AML-193 (cell line): ENCODE measurements around the gene ME2.
A peak's percentile ranks its signal among the peaks of the same experiment; 100 is the strongest.
"Not testable (repeated sequence)": the region's sequence is repeated elsewhere in the genome, so short reads cannot be mapped to it uniquely, and the experiment has no call there.

Source experiments
- DNase-seq, 2 experiments: peaks; one replicate each; lab custom pipeline; 2025; lab: John Stamatoyannopoulos, UW

ME2 gene

DNA sequence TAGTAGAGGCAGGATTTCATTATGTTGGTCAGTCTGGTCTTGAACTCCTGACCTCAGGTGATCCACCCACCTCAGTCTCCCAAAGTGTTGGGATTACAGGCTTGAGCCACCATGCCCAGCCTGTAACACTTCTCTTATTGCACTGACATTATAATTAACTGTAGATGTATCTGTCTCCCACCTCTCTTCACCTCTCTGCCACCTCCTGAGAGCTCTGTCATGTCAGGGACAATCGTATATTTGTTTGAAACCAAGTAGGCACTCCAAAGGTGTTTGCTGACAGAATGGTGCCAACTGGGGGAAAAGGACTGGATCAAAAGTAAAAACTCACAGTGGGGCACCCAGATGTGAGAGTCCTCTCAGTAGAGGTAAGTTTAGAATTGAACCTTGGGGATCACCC, 17.3 kb upstream of the ME2 start:
- DNase-seq = no peak

DNA sequence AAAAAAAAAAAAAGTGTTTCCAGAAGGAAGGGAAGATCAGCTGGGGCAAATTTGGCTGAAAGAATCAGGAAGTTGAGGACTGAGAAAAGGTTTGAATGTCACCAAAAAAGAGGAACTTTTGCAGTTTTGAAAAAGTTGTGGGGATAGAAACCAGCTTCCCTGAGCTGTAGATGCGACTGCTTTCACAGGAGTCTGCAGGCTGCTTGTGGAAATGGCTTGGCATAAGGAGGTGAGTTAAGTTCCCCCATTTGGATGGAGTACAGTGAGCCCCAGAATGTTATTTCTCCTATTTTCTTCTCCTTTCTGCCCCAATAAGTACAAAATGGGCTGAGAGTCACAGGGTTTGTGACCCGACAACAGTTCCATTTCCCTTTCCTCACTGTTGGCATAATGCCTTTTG, 16.5 kb upstream of the ME2 start:
- DNase-seq = peak; percentile 70 to 73

DNA sequence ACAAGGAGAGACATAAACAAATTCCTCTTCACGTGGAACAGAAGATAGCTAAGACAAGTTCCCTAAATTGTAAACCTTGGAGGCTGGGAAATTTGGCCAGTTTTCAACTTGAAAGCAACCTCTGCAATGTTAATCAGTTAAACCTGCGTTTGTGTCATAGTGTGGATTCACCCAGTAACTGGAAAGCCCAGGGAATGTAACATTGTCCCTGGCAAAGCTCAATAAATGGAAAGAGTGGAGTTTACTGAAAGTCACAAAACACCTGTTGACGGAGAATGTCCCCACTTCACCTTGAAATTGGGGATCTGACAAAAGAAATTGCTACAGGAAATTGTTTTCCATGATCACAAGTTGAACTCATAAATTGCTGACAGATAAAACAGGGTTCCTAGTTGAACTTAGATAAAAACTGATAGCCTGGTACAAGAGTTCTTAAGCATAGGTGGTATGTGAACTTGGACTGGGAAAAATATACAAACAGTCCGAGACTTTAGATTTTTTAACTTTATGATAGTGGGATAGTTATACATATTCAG, 15.0 kb upstream of the ME2 start:
- DNase-seq = no peak

DNA sequence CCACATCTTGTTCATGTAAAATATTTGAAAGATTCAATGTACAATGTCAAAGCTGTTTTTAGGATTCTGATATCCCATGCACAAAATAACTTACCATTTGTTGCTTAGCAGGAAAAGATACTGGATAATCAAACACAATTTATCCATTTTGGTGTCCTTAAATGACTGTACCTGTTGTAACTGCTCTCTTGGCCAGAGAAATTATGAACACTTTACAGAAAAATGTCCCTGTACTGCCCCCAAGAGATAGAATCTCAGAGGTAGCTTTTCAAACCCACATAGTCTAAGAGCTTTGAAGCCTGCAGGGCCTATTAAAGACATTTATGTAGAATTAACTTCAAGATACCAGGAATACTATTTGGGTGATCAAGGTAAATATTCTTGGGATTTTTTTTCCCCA, 12.2 kb upstream of the ME2 start:
- peak; percentile 10 to 28 for DNase-seq

DNA sequence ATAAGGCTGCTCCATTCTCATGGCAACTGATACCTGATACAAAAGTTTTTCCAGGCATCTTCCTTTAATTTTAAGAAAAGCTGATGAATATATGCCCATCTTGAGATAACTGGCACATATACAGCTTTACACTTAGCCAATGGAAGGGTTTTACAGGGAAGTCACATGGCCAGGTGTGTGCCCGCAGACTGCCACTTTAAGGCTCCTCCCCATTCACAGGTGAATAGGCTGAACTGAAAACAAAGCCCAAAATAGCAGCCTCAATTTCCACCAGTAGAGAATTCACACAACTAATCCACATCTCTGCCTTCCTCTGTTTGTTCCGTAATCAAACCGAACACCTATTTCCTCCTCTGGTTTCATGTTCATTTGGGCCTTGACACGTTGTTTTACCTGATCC, 9.8 kb upstream of the ME2 start:
- DNase-seq = no peak

DNA sequence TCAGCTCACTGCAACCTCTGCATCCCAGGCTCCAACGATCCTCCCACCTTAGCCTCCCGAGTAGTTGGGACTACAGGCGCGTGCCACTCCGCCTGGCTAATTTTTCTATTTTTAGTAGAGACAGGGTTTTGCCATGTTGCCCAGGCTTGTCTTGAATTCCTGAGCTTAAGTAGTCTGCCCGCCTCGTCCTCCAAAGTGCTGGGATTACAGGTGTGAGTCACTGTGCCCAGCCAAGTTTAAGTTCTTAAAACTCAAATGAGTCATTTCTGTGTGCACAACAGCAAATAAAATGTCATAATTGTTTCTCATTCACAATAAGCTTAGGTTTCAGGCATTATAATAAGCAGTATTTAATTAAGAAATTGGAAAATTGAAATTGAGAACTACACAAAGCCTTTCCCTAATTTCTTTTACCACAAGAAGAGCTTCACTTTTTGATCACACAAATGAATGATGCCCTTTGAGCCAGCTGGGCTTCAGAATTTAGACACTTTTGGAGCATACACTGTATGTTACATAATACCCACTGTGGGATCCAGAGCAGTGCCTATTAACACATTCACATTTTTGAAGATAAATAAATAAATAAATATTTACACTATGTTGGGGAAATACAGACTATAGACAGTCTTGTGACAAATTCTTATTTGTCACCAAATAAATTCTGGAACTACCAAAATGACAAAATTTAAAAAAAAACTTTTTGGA, 8.6 kb upstream of the ME2 start:
- DNase-seq = no peak

DNA sequence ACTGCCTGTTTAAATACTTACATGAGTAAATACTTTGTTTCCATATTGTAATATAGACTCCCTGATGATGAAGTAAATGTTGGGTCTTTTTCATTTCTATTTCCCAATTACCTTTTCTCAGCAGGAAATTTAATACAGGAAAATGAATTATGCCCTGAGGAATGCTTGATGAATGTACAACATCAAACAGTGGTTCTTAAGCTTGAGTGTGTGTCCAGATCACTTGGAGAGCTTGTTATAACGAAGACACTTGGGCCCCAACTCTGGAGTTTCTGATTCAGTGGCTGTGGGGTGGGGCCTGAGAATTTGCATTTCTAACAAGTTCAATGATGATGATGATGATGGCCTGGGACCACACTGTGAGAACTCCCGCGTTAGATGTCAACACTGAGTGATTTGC, 7.1 kb upstream of the ME2 start:
- no peak for DNase-seq

DNA sequence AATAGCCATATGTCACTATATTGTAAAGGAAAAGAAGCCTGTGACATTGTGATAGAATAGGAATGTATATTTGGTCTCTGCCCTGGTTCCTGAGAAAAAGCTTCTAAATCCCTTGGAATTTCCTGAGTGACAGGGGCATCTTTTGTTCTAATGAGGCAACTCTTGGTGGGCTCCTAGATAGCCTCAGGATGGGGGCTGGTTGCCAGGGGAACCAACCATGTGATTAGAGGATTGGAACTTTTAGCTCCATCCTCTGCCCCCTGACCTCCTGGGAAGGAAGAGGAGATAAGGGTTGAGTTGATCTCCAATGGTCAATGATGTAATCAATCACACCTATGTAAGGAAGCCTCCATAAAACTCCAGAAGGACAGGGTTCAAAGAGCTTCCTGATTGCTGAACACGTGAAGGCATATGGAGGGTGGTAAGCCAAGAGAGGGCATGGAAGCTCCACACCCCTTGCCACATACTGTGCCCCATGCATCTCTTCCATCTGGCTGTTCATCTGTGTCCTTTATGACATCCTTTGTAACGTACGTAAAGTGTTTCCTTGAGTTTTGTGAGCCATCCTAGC, 2.9 kb upstream of the ME2 start:
- no peak for DNase-seq

DNA sequence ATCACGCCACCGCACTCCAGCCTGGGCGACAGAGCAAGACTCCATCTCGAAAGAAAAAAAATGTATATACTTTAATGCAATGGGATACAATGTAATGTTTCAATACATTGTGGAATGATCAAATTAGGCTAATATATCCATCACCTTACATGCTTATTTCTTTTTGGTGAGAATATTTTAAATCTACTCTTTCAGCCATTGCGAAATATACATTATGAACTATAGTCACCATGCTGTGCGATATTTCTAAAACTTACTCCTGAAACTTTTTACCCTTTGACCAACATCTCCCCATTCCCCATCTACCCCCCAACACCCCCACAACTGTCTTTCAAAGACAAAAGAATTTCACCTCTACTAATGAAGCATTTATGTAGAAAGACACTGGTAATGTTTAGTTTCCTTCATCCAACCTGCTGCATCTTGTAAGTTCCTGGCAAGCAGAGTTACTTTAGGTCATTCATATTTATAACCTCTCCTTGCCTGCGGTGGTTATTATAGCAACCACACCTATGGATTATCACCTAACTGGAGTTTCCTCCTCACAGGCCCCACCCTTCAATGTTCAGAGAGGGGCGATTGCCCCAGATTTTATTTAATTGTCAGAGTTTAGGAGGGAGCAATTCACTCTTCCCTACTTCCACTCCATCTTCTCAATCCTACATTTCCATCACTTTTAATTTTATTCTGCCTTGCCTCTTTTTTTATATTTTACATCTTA, 1.2 kb upstream of the ME2 start:
- peak; percentile 17 to 43 for DNase-seq

DNA sequence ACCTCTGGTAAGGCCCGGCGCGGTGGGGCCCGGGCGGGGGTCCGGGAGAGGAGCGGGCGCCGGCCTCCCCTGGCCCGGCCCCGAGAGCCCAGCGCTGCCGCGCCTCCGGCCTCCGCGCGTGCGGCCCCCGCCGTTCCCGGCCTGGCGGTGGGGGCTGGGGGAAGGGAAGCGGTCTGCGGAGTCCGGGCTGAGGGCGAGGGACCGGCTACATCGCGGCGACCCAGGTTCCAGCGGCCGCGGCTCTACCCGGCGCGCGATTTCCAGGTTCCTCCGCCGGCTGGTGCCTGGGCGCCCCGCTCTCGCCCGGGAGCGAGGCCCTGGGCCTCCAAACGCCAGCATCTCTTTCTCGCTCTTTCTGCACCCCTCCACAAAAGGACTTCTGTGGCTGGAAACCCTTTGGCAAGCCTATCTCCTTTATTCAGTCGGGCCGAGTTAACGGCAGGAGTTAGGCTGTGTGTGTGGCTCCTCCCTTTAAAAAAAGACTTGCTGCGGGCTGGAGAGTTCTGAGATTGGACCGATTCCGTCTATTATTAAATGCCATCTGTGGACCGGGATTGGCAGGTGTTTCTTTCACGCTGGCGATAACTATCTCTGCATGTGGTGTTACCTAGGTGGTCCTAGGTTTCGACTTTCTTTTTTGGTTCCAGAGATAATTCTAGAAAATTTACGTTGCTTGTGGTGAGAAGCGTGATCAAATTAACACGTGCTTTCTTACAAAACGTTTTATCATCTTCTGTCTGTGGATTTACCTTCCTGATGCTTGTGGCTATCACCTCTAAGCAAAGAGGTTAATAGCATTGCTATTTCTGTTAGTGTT, 592 bp downstream of the ME2 start:
- peak in 1 of 2 experiments; percentile 17 for DNase-seq

DNA sequence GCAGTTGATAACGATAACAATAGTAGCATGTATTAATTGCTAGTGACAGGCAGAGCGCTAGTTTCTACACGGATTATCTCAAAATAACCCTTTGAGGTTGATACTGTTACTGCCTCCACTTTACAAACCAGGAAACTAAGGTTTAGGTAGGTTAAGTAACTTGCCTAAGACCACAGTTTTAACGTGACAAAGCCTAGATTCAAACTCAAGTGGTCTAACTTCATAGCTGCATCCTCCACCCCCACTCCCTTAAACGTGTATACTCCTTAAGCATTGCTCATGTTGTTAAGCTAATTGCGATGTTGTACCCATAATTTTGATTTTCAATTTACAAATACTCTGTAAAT, 1.2 kb downstream of the ME2 start:
- no peak for DNase-seq

DNA sequence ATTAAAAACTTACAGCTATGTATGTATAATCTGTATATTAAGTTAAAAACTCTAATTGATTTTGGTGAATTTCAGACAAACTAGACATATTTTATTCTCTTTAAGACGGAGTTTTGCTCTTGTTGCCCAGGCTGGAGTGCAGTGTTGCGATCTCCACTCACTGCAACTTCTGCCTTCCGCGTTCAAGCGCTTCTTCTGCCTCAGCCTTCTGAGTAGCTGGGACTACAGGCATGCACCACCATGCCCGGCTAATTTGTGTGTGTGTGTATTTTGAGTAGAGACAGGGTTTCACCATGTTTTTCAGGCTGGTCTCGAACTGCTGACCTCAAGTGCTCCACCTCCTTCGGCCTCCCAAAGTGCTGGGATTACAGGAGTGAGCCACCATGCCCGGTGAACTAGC, 2.0 kb downstream of the ME2 start:
- DNase-seq = not testable (repeated sequence)

DNA sequence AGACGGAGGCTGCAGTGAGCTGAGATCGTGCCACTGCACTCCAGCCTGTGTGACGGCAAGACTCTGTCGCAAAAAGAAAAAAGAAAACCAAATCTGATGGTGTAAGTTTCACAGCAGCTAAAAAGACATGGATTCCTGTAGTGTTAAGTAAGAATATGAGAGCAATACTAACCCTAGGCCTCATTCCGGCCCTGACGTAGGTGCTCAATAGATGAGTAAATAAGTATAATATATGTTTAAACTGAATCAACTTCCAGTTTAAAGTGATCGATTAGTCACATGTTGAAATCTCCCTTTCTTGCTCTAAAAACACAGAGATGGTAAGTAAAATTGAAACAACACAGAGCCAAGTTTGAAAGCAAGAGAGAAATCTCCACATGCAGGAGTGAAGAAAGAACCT, 8.0 kb downstream of the ME2 start:
- DNase-seq = no peak

DNA sequence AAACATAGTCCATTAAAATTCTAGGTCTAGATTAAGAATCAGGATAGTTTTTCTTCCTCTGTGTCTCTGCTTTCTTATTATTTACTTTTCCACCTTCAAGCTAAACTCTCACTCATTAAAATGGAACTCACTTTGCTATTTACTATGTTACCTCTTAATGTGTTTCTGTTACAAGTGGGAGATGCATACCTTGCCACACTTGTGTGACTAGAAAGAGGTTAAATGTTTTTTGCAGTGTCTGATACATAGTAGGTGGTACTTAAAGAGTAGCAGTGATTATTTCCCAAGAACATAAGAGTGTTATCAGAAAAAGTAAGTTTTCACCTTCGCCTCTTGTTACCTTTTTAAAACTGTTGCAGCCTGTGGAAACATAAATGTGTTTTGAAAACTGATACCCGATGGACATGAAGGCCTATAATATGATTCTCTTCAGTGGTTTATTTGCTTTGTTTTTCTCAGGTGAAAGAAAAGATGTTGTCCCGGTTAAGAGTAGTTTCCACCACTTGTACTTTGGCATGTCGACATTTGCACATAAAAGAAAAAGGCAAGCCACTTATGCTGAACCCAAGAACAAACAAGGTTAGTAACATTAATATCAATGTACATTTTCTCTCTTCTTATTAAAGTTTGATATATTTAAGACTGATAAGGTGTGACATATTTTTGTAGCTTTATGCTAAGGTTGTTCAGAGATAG, 16.6 kb downstream of the ME2 start:
- DNase-seq = no peak

DNA sequence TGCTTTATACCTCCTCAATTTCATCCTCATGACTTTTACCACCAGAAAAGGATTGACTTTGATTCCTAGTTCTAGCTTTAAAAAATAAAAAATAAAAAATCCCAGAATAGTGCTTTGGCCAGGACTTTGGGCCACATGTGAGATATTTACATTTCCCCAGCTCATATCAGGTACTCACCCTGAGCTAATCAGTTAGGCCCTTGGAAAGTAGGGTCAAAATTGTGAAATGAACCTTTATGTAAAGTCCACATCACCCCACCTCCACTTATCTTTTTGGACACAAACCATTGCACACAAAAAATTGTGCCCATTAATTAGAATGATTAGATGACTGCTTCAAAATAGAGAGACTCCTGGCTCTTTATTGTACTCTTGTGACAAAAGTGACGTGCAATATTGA, 17.2 kb downstream of the ME2 start:
- no peak for DNase-seq

DNA sequence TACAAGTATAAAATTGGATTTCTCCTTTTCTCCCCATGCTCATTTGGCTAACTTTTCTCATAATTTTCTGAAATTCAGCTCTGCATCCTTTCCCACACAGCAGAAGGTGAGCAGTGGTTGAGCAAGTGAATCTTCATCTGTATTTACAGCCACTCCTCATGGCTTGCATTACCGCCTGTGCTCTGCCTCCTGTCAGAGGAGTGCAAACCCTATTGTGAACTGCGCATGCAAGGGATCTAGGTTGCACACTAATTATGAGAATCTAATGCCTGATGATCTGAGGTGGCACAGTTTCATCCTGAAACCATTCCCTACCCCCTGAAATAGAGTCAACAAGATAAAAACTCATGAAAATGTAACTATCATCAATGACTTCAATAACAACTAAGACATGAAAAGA, 20.0 kb downstream of the ME2 start:
- DNase-seq = no peak

DNA sequence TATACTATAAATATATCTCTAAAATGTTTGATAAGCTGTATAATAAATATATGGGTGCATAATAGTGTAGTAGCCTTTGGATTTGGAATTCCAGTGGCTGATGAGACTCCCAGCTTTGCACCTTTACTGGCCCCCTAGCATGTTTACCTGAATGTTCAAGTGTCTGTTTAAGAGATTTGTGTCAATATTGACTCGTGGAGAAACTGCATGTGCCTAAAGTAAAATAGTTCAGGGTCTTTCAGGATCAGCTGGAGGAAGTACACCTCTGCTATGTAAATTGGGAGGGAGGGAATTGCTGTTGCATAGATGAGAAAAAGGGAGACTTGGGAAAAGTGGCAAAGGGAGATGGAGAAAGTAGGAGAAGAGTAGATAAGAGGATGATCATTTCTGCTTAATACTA, 23.9 kb downstream of the ME2 start:
- DNase-seq = no peak

DNA sequence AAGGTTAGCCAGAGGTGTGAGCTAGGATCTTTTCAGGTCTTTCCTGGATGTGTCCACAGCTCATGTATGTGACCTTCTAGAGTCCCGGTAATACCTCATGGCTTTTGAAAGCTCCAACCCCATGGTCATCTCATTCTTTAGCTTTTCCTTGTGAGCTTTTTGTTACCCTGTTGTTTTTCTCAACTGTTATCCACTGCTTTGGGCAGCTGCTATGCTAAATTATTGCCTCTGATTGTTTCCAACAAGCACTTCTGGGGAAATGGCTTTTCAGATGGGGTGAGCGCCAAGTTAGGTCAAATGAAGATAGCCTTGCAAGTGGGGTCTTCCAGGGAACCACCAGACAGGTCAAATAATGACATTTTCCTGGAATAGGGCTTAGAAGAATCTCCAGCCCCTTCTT, 27.9 kb downstream of the ME2 start:
- no peak for DNase-seq

DNA sequence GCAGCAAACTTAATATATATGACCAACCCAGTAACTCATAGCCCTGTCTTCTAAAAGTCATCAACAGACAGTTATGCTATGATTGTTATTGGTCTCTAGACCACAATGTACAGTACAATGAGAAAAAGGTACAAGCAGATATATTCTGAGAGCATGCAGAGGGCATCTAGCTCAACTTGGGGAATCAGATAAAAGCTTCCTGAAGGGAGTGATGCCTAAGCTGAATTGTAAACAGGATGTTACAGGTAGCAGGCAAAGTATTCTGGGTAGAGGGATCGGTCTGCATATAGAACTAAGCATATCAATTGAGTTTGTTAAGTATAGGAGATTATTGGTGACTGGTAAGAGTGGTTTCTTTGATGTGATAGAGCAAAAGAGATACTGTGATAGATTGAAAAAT, 30.3 kb downstream of the ME2 start:
- DNase-seq = no peak

DNA sequence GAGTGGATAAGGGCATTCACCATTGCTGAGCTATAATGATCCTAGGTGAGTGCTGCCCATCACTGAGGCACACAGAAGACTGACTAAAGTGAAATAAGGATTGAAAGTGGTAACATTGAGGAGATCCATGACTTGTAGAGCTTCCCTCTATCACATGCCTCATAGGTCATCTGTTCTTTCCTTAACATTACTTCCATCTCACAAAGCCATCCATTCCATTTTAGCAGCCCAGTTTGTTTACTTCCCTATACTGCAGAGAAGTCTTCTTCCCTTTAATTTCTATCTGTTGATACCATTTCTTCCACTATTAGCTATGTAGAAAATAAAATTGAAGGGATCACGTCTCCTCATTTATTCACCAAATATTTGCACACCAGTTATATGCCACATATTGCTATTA, 32.1 kb downstream of the ME2 start:
- no peak for DNase-seq

DNA sequence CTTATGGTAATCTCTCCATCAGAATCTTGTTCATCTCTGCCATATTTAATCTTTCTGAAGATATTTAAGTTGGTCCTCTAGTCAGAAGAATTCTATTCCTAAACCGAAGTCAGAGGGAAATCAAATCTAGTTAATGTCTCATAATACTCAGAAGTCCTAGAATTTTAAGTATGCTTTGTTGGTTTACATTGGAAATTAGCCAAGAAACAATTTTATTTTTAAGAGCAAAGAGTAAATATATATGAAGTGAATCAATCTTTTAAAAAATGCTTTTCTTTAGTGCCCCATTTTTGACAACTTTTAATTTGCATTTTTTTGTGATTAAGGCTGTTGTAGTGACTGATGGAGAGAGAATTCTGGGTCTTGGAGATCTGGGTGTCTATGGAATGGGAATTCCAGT, 38.1 kb downstream of the ME2 start:
- no peak for DNase-seq

DNA sequence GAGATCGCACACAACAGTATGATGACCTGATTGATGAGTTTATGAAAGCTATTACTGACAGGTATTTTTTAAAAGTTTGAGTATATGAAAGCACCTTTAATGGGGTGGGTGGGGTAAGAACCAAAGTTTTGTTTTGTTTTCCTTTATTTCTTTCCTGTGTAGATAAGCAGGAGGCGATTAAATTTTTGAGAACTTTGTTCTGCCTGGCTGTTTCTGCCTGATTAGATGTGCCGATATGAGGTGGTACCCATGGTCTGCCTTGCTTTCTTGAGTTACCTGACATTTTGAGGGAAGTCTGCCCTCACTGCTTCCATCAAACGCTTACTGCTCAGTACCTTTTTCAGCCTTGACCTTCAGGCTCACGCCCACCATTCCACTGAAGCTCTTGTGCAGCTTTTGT, 39.2 kb downstream of the ME2 start:
- DNase-seq = no peak
